Hematopoietic multipotent progenitor cell treated with erythropoietin and hydrocortisone succinate and interleukin-3 and kit ligand, for 8 days (in vitro differentiated cells): ENCODE data around the gene SLAIN2.

Experiments
- DNase-seq: peaks from one replicate; pipeline ENCODE4 v3.0.0-alpha.2; 2015

The SLAIN2 gene

DNA sequence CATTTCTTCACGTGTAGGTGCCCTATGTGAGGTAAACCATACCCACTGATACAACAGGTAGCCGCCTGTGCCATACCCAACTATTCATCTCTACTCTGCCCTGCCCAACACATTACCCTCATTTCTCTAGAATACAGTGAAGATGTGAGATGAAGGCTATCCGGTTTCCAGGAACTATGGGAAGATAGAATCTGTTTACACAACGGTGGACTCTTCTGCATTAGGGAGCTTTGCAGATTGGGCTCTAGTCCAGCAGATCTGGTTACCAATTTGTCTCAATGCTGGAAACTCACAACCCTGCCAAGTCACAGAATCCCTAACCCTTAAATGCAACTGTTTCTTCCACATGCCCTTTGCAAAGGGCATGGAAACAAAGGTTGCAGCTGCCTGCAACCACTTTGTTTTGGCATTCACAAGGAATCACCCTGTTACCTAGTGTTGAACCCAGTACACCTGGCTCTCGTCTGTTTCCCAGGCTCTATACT is 6.4 kb upstream of the SLAIN2 start:
- DNase-seq: no peak

DNA sequence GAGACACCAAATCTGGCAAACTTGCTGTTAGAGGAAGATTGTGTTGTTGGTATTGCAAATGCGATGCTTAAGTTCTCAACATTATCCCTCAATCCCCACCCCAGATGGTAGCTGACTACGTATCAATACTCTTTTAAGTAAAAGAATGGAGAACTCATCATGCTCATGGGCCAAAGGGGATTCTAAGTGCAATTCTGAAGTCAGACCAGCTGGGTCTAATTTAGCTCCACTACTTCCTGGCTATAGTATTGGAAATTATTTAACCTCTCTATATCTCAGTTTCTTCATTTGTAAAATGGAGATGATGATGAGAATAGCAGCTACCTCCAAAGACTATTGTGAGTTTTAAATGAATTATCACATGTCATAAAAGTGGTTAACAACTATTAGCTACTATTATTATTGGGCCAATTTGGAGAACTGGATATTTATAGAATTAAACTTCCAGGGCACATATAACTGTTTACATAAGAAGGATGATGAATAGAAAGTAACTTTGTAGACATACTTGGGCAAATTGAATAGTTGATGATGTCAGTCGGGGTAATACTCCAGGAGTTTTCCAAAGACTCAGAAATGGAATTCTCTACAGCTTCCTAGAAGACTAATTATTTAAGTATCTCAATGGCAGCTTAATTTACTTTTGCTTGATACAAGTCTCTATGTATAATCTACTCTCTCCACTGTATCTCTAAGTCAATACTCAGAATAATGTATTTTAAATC is 5.0 kb upstream of the SLAIN2 start:
- DNase-seq: no peak

- no peak for DNase-seq
Observed at GRCh38 chr4:48337731-48338130, 3.6 kb upstream of the SLAIN2 start.

GRCh38 chr4:48339642-48340041 is 1.7 kb upstream of the SLAIN2 start:
- DNase-seq: no peak

GRCh38 chr4:48340276-48340964 is 909 bp upstream of the SLAIN2 start:
- DNase-seq: peak; percentile 73

DNA sequence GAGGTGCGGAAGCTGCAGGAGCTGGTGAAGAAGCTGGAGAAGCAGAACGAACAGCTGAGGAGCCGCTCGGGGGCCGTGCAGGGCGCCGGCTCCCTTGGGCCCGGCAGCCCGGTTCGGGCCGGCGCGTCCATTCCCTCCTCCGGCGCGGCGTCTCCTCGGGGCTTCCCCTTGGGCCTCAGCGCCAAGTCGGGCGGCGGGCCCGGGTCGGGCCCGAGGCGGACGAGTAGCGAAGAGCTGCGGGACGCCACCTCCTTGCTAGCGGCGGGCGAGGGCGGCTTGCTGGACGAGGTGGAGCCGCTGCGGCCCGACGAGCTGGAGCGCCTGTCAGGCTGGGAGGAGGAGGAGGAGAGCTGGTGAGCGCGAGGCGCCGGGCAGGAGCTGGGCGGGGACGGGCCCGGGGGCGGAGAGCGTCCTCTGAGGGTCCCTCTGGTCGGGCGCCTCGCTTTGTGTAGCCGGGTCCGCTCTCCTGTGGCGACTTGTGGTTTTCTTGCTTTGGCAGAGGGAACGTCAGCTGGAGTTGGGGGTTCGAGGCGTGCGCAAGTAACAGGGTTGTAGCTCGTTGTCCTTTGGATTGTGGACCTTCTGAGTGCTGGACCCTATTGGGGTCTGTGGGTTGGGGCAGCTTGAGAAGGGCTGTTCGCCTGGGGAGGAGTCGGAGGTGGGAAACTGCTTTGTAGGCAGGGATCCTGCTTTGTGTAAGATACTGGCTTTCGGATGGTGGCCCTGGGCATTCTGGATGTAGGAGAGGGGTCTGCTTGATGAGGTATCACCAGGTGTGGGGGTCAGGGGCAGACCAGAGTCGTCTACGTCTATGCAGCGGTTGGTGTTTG is 662 bp downstream of the SLAIN2 start:
- DNase-seq: peak; percentile 56

GRCh38 chr4:48342606-48342880 is 1.2 kb downstream of the SLAIN2 start:
- DNase-seq: peak; percentile 40

GRCh38 chr4:48343035-48343434 is 1.7 kb downstream of the SLAIN2 start:
- no peak for DNase-seq

GRCh38 chr4:48343551-48343950 is 2.2 kb downstream of the SLAIN2 start:
- no peak for DNase-seq

GRCh38 chr4:48345542-48345941 is 4.2 kb downstream of the SLAIN2 start:
- DNase-seq: no peak

DNA sequence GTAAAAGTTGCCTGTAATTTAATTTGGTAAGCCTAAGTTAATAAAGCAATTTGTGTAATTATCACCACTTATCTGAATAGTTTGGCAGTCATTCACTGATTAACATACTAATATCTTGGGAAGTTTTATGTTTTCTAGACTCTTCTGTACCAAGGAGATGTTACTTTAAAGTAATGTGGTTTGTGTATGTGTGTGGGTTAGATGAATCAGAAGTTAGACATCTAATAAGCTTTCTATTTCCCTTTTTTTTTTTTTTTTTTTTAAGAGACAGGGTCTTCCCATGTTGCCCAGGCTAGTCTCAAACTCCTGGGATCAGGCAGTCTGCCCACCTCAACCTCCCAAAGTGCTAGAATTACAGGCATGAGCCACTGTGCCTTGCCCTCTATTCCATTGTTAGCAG is 5.3 kb downstream of the SLAIN2 start:
- DNase-seq: no peak

GRCh38 chr4:48347282-48347921 is 6.1 kb downstream of the SLAIN2 start:
- DNase-seq: no peak

DNA sequence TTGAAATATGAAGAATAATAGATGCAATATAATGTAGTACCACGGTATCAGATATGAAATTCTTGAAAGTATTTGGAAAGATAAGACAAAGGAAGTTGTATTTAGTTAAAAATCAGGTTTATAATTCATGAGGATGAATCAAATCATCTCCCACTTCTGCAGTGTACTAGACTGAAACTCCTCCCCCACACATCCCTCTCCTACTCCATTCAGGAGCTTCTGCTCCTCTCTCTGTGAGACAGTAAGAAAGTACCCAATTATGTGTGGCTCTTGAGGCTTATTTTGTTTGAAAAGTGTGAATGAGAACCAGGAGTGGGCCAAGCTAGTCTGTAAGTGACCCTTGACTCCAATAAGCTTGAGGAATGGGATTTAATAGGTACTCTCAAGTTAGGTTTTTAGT is 9.5 kb downstream of the SLAIN2 start:
- no peak for DNase-seq

- no peak for DNase-seq
Observed at GRCh38 chr4:48352793-48353192, 11.5 kb downstream of the SLAIN2 start.

DNA sequence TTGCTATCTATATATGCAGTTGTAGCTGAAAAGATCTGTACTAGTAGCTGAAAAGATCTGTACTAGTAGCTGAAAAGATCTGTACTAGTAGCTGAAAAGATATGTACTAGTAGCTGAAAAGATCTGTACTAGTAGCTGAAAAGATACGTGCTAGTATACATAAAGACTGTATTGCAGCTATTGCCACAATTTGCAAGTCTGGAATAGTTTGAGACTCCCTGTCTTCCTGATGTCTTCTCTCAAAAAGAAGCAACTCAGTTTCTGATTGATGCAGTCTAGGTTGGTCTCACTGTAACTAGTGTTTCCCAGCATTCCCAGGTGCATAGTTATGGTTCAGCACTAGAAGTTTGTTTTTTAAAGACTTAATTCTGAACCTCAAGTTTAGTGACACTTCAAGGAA is 15.0 kb downstream of the SLAIN2 start:
- no peak for DNase-seq

GRCh38 chr4:48360285-48361011 is 19.1 kb downstream of the SLAIN2 start:
- no peak for DNase-seq

- no peak for DNase-seq
Observed at GRCh38 chr4:48361012-48361400, 19.7 kb downstream of the SLAIN2 start.

DNA sequence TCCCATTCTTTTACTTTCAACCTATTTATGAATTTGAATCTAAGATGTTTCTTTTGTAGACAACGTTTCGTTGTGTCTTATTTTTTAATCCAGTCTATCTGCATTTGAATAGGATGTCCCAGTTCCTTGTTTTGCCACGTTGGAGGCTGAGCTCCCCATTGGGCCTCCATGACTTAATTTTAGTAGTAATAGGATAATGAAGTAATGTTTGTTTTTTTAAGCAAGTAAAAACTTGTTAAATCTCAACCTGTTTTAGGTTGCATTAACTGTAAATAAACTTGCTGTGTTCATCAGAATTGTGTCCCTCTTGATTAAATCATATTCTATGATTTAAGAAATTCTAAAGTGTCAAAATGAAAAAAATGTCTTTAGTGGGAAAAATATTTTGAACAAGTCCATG is 25.3 kb downstream of the SLAIN2 start:
- no peak for DNase-seq

DNA sequence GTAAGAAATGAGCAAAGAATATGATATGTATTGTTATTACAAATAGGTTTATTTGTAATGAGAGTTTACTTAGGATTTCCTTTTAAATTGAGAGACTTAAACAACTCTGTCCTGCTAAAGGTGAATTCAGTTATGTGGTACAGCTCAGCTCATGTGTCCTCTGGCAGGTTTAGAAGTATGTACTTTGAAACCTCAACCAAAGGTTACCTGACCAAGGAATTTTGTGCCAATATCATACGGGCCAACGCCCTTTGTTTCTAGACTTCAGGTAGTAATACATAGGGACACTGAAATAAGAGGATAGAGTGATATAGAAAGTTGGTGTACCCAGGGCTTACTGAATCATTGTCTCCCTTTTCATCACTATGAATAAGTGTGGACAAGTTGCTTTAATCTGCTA is 25.7 kb downstream of the SLAIN2 start:
- DNase-seq: no peak

DNA sequence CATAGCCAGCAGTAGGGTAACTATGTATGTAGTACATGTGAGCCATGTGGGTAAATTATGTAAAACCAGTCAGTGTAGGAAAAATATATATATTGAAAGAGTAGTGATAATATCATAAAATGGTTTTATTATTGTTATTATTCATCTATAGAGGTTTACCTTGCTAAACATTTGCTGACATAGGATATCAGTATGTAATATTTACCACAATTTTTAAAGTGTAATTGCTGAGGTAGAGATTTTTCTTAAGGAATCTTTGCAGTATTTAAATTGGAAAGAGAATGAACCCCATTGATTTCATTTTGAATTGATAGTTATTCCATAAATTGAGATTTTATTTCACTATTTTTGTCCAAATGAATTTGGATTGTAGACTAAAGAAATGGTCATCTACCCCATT is 27.1 kb downstream of the SLAIN2 start:
- no peak for DNase-seq

DNA sequence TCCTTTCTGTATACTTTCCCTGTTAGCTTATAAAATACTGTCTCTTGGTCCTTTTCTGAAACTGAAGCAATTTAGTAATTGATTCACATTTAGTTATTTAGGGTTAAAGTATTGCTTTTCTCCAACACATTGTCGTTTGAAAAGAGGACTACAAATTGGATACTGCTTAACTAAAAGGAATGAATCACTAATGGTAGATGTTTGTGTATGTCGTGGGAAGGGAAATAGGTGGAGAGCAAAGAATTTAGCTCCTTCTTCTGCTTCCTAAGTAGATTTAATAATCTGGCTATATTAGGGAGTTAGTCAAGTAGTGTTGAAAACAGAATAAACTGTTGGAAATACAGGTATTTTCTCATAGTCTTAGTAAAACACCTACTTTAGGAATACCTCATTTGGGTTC is 27.9 kb downstream of the SLAIN2 start:
- no peak for DNase-seq

DNA sequence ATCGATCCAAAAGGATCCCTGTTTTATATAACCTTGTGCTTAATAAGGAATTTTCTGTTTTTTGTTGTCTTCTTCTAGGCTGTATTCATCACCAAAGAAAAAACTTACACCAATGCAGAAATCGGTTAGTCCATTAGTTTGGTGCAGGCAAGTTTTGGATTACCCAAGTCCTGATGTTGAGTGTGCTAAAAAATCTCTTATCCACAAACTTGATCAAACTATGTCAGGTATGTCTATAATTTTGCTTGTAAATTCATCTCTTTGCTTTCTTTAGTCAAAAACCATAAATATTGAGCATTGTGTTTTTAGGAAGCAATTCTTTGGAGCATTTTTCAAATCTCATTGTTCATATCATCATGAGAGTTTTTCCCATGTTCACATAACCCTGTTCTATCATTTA is 28.4 kb downstream of the SLAIN2 start:
- DNase-seq: no peak
